GM19468 (cell line): ENCODE data around the gene PEX10.
A peak's percentile ranks its signal among the peaks of the same experiment; 100 is the strongest.

Experiments
- ATAC-seq: cut with Tn5 transposase; IDR thresholded peaks from one replicate; pipeline ENCODE4 v1.9.1; 2021; ENCODE audit warnings: mild to moderate bottlenecking, moderate library complexity, moderate number of reproducible peaks; ENCODE audit not compliant: unreplicated experiment; ENCODE audit errors: extremely low read depth

The PEX10 gene

DNA sequence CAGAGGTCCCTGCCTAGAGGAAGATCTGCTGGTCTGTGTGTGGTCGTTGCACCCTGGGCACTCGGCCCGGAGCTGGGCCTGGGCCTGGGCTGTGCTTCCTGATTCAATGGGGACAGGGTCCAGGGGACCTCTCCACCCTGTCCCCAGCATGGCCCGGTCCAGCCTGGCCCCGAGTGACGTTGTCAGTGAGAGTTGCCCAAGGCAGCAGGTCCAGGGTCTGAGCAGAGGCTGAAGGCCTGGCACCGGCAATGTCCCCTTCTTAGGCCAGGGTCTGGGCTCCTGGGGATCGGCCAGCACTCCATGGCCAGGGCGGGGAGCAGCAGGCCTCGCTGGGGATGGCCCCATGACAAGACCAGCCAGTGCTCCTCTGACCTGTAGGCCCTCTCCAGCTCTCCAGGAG is 15.6 kb upstream of the PEX10 start:
- ATAC-seq = no peak

DNA sequence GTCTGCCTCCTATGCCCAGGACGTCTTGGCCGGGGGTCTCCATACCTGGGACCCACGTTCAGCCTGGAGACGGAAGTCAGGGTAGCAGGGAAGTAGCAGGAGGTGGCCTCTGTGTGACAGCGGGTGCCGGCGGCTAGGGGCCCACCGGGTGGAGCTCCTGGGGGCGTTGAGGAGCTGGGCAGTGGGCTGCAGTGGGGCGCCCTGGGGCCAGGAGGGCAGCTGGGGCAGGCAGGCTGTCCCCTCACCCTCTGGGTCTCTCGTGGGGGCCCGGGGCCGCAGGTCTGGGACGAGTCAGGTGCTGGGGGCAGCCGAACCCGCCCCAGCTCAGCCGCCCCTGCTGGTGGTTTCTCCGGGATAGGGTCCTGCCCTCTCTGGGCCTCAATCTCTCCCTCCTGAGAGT is 14.7 kb upstream of the PEX10 start:
- ATAC-seq = no peak

DNA sequence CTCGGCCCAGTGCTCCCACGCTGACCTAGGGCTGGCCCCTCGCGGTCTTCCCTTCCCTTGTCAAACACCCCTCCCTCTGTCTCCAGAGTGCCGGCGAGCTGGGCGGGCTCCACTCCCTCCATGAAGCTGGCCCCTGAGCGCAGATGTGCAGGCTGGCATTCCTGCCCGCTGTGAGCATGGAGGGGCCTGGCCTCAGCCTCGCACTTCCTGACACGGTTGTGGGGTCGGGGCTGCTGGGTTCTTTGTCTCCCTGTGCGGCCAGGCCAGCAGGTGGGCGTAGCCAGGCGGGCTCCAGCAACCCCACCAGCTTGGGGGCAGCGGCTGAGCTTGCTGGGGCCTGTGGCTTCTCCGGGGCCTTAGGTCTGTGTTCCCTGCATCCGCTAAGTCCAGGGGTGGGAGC is 14.2 kb upstream of the PEX10 start:
- no peak for ATAC-seq

DNA sequence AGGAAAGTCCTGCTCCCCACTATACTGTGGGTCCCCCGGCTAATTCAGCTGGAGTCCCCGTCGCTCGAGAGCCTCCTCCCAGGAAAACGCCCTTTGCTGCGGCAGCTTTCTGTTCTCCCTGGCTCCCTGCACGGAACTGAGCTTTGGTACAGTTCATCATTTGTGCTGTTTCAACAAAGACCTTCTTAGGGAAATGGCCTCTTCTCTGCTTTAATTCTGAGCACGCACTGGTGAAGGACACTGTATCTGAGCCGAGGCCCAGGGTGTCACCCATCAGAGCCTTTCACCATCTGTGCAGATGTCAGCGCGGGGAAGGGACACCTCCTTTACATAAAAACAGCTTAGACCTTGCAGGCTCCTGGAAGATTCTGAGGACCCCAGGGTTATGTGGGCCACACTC is 13.5 kb upstream of the PEX10 start:
- ATAC-seq = no peak

DNA sequence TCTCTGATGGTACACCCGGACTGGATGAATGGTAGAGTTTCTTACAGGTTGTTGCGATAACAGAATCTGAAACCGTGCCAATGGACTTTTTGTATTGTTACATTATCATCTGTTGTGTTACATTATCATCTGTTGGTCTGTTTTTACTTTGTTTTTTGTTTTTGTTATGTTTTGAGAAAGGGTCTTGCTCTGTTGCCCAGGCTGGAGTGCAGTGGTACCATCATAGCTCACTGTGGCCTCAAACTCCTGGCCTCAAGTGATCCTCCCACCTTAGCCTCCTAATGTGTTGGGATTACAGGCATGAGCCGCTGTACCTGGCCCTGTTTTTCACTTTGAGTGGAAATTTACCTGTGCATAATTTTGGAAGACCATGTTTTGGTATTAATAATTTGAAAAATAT is 10.2 kb upstream of the PEX10 start:
- no peak for ATAC-seq

DNA sequence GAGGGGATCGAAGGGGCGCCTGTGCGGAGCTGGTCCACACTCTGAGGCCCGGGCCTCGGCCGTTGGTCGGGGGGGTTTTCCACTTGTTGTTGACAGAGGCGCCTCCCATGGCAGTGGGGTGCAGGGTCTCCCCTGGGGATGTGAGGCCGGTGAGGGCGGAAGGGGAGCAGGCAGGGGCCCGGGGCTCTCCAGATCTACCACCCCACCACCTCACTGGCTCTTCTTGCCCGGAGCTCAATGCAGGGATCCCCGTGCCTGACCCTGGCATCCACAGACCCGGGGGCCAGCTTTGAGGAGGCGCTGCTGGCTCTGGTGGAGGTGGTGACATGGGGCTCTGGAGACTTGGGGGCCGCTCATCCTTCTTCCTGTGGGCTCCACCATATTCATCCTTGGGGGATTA is 7.1 kb upstream of the PEX10 start:
- no peak for ATAC-seq

DNA sequence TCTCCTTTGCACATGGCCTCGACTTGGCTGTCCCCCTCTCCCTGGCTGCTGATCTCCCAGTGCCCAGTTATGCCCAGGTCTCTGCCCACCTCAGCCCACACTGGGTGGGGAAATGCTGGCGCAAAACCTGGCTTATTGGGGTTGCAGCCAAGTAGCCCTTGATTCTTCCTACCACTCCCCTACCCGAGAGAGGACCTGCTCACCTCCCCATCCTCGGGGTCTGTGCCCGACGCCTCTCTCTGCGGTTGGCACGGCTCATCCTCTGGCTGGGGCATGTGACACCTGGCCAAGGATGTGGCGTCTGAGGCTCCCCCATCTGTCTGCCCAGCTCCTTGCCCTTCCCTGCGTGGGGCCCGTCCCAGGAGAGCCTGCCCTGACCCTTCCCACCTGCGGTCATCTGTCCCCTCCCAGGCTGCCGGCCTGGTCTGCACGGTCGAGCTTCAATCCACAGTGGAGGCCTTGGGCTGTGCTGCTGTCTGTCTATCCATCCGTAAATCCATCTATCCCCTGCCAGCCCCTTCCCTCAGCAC is 6.5 kb upstream of the PEX10 start:
- ATAC-seq = no peak

DNA sequence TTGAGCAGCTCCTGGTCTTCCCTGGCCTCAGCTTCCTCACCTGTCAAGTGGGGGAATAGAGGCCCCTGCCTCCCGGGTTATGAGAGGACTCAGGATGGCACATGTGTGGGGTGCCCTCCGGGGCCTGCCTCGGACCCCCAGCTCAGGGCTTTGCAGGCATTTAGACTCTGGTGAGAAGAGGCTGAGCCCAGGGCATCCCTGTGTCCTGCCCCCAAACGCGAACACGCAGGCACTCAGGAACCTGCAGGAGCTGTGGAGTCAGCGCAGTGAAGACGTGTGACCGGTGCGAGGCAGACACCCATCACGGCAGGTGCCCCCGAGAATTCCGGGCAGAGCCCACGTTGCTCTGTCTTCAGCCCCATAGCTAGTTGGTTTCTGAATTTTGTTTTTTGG is 5.5 kb upstream of the PEX10 start:
- no peak for ATAC-seq

DNA sequence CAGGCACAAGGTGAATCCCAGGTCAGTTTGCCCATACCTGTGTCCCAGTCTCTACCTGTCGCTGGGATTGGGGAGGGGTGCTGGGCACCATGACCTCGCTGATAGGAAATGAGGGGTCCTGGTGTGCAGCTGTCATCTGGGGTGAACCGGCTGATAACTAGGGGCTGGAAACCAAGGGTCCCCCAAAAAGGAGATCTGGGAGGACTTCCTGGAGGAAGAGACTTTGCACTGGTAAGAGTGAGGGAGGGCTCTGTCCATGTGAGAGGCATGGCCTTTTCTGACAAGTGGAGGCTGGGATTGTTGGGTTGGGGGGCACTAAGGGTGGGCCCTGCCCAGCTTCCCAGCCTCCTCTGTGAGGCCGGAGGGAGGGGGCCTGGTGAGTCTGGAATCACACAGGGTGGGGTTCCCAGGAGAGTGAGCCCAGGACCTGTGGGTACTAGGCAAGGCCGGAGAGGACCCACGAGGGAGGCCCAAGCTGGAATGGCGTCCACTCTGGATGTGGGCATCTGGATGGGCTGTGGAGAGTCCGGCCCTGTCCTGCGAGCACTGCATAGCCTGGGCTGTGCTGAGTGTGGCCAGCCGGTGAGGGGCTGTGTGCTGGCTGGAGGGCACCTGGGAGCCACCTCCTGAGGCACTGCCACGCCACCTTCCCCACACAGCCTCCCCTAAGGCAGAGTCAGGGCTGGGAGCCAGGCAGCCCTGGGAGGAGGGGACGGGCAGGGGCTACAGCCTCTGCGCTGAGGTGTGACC is 4.9 kb upstream of the PEX10 start:
- ATAC-seq = no peak

DNA sequence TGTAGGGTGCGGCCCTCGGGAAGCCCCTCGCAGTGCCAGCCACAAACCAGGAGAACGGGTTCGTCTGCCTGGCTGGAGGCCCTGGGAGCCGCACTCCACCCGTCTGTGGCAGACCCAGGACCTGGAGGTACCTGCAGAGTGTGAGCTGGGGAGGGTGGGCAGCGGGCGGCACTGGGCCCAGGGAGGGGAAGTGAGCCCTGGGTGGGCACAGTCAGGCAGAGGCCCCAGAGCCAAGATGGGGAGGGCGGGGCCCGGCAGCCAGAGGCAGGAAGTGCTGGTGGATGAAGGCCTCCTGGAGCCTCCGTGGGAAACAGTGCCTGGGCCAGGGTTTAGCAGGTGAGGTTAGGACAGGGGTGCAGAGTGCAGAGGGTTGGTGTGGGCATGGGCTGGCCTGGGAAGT is 4.0 kb upstream of the PEX10 start:
- no peak for ATAC-seq

DNA sequence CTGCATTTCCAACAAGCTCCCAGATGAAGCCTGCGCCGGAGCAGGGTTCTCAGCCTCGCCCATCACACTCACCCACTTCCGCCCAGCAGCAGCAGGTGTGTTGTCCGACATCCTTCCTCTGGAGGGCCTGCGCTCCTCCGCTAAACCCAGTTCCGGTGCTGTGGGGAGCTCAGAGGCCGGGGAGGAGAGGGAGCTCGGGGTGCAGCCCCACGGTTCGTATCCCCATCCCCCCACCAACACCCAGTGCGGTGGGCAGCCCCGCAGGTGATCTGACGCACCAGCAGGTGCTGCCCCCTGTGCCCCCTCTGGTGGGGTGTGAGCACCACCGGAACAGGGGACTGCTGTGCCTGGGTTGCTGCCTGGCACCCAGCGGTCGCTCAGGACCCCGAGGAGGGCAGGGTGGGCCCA is 3.4 kb upstream of the PEX10 start:
- ATAC-seq = no peak

DNA sequence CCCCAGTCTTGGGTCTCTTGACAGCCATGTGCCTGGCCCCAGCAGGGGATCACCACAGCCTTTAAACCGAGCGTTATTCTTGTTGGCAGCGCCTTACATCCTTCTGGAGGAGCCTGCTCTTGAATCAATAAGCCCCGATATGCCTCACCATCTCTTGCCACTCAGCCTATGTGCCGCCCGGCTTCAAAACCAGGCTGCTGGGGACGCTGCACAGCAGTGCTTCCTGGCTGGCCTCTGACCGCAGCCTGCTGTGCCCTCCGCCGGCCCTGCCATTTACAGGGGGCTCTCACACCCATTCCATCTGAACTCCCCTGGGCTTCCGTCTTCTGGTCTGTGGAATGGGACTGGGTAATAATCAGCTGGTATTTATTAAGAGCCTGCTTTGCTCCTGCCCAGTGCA is 3.0 kb upstream of the PEX10 start:
- ATAC-seq = no peak

DNA sequence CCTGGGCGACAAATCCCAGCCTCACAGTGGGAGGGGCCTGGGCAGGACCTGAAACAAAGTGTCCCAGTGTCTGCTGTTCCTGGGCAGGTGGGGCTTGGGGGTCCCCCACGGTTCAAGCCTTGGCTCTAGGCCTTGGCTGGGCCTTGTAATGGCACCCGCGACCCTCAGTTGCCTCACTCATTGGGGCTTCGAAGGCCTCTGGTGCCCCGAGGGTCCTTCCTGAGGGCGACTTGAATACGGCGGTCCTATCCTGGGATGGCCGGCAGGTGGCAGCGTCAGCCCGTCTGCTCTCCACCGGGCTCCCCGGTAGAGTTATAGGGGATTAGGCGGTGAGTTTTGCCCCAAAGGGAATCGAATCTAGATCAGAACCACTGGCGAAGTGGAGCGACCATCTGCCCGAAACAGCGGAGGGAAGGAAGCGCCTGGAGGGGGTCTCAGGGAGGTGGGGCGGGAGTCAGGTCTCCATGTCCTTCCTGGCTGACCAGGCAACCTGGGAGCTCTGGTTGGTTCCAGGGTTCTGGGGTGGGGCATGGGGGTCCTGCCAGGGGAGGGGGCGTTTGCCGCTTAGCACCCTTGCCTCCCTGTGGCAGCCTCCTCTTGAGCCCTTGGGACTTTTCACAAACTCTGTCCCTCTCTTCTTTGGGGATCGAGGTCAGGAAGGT is 2.1 kb upstream of the PEX10 start:
- ATAC-seq = no peak

DNA sequence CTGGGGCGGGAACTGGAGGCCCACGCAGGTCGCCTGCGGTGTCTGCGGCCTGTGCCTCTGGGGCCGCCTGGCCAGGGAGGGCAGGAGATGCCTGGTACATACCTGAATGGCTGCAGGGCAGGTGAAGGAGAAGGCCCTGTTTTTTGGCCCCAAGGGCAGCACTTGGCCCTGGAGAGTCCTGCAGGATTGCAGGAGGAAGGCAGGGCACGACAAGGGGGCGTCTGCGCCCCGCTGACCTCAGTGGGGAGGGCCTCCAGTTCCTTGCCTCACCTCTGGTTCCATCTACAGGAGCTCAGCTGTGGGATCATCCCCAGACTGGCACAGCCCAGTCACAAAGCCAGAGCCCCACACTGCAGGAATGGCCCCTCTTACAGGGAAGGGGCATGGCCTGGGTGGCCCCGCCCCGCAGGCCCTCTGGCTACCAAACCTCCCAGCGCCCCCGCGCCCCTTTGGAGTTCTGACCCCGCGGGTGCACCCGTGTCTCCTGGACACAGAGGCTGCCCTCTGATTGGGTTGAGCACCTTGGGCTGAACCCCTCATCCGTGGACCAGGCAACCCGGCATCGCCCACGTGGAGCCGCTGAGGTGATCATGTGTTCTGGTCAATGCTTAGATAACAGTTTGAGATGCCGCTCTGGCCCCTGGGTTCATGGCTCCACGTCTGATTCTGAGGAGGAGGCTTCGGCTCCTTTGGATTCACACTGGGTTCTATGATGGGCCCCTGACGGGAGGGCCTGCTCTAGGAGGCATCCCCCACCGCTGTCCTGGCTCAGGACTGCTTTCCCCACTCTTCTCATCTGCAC is 1.3 kb upstream of the PEX10 start:
- ATAC-seq = no peak

DNA sequence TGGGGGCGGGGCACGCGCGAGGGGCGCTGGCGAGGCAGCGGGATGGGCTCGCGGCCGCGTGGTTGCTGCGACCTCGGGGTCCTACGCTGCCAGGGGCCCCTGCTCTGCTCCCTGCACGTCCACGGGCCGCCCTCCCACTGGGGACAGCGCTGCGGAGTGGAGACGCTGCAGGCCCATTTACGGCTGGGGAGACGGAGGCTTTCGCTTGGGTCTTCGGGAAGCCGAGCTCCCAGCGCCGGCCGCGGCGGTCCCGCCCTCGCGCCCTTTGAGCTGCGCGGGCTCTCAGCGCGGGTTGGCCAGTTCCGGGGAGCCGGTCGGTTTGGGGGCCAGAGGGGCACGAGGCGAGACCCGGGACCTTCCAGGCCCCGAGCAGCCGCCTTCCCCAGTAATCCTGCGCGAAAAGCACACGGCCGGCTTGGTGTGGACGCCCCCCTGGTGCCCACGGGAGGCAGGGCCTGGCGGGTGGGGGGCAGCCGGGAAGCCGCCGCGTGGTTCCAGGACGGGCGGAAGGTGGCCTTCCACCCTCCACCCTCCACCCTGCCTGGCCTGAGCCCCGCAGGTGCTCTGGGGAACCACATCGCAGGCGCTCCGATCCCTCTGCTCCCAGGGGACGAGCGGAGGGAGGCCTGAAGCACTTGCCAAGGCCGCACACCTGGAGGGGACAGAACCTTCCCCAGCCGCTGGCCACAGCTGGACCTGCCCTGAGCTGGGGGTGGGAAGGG is 570 bp upstream of the PEX10 start:
- ATAC-seq = no peak

DNA sequence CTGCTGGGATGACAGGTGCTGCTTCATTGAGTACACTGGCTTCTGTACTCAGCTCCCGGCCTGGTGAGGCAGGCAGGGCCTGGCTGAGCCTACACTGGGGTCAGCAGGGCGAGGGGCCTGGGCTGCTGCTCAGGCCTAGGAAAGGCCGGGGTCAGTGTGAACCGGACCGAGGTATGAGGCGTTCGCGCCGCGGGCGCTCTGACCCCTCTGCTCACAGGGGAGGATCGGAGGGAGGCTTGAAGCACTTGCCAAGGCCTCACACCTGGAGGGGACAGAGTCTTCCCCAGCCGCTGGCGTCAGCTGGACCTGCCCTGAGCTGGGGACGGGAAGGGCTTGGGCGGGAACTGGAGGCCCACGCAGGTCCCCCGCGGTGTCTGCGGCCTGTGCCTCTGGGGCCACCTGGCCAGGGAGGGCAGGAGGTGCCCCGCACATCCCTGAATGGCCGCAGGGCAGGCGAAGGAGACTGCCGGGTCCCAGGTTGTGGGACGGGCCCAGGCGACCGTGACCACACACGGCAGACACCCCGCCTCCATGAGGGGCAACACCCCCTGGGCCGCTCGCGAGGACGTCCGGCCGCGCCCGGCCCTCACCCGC is 466 bp downstream of the PEX10 start:
- ATAC-seq = peak; percentile 6

DNA sequence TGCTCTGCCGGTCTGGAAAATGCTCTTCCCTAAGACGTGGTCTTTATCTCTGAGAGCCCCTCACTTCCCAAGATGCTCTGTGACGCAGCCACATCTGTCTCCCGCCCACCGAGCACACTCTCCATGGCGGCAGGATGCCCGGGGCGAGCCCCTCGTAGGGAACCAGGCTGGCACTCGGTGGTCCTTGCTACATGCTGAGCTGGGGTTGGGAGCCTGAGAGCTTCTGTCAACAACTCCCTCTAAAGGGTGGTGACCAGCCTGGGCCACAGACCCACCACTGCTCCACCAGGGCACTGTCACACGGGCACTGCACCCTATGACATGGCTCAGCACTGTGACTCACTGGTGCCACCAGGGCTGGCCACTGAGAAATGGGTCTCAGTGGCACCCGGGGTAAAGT is 2.6 kb downstream of the PEX10 start:
- no peak for ATAC-seq

DNA sequence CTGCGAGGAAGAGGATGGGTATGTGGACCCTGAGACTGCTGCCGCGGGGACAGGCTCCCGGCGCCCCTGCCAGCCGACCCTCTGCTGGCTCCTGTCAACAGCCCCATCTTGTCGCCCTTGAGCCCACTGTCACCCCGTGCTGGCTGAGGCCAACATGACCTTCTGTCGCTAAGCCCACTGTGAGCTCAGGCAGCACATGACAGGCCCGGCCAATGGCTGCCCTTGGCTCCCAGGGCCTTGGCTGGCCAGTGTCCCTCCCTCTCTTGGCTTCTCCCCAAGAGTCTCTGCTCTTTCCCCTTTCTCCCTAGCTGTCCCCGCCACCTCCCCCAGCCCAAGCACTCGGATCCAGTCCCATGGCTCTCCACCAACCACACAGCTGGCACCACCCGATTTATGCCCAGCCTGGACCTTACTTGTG is 3.5 kb downstream of the PEX10 start:
- ATAC-seq = no peak

DNA sequence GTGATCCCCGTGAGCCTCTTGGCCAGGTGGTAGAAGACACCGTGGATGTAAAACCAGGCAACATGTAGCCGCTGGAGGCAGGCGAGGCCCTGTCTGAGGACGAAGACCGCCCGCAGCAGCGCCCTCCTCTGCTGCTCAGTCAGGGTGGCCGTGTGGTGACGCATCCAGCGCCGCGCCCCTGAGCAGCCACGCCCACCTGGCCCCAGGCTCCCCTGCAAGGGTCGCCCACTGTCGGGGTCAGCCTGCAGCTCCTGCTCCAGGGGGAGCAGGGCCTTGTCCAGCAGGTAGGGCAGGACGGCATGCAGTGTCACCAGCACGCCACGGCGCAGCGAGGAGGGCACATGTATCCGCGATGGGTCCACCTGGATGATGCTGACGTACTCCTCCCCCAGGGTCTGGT is 3.9 kb downstream of the PEX10 start:
- no peak for ATAC-seq

DNA sequence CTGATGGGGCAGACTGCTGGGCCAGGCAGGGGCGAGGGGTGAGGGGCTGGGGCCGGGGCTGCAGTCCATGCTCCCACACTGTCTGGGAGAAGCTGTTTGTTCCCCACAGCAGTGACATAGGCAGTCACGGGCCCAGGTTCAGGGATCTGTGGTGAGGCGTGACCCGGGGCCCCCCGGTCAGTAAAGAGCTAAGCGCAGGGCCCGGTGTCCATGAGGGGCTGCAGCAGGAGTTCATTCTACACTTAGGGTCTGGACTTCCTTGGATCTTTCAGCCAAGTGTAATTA is 4.4 kb downstream of the PEX10 start:
- no peak for ATAC-seq
